Measurements from ENCODE around the gene MCRIP2. TPM values are rescaled to one million over a fixed set of nuclear protein-coding genes. Genes with fewer than 3 reads are reported as not detected.

The MCRIP2 gene
- total and polyA plus RNA-seq, 2 donors: 17.0 to 25.2 TPM

- no peak for DNase-seq (ENCODE audit: low read depth in 6 of 9, low spot score in 9 of 9)
- peaks cover 11 to 17% of the 10 kb centered on the region in 2 donors for H3K4me1 ChIP-seq (ENCODE audit: control insufficient read depth in 2 of 2, insufficient read depth in 2 of 2, low read length in 2 of 2)
- H3K27ac ChIP-seq (ENCODE audit: low read depth in 1 of 2, low read length in 1 of 2): no peak overlapping the region
- no peaks in the 10 kb centered on the region for H3K9me3 ChIP-seq (ENCODE audit: control insufficient read depth in 2 of 2, insufficient read depth in 1 of 2, low read length in 1 of 2)
- 97% methylated on average over 40 of the region's 40 CpGs for whole genome bisulfite sequencing
- peaks cover 21 to 26% of the 10 kb centered on the region in 2 donors for H3K27me3 ChIP-seq (ENCODE audit: control insufficient read depth in 2 of 2, insufficient read depth in 1 of 2, low read length in 1 of 2)
- peaks cover 48 to 53% of the 10 kb centered on the region in 2 donors for H3K36me3 ChIP-seq (ENCODE audit: control insufficient read depth in 2 of 2, insufficient read depth in 2 of 2, low read length in 1 of 2)
- no peak overlapping the region for H3K4me3 ChIP-seq (ENCODE audit: low read length in 2 of 2)
Observed at GRCh38 chr16:671353-672131, 29.9 kb downstream of the MCRIP2 start.

GRCh38 chr16:672371-672770 lies 30.7 kb downstream of the MCRIP2 start:
- 94% methylated on average over 19 of the region's 19 CpGs for WGBS
- peaks cover 10 to 22% of the 10 kb centered on the region in 2 donors for H3K4me1 ChIP-seq (ENCODE audit: control insufficient read depth in 2 of 2, insufficient read depth in 2 of 2, low read length in 2 of 2)
- no peak for DNase-seq (ENCODE audit: low read depth in 6 of 9, low spot score in 9 of 9)

GRCh38 chr16:672851-673250 lies 31.2 kb downstream of the MCRIP2 start:
- Histone ChIP-seq H3K36me3 (ENCODE audit: control insufficient read depth in 2 of 2, insufficient read depth in 2 of 2, low read length in 1 of 2) (peaks cover 48 to 53% of the 10 kb centered on the region in 2 donors), H3K27me3 (ENCODE audit: control insufficient read depth in 2 of 2, insufficient read depth in 1 of 2, low read length in 1 of 2) (peaks cover 30 to 39% of the 10 kb centered on the region in 2 donors), H3K27ac (ENCODE audit: low read depth in 1 of 2, low read length in 1 of 2) (no peak overlapping the region), H3K9me3 (ENCODE audit: control insufficient read depth in 2 of 2, insufficient read depth in 1 of 2, low read length in 1 of 2) (no peaks in the 10 kb centered on the region), H3K4me3 (ENCODE audit: low read length in 2 of 2) (no peak overlapping the region), H3K4me1 (ENCODE audit: control insufficient read depth in 2 of 2, insufficient read depth in 2 of 2, low read length in 2 of 2) (peaks cover 7 to 20% of the 10 kb centered on the region in 2 donors)
- no peak for DNase-seq (ENCODE audit: low read depth in 6 of 9, low spot score in 9 of 9)
- WGBS: 96% methylated on average over 21 of the region's 21 CpGs

More at GRCh38 chr16:672371-672770, 30.7 kb downstream of the MCRIP2 start:
- peaks cover 30 to 34% of the 10 kb centered on the region in 2 donors for H3K27me3 ChIP-seq (ENCODE audit: control insufficient read depth in 2 of 2, insufficient read depth in 1 of 2, low read length in 1 of 2)
- no peak overlapping the region for H3K4me3 ChIP-seq (ENCODE audit: low read length in 2 of 2)
- H3K27ac ChIP-seq (ENCODE audit: low read depth in 1 of 2, low read length in 1 of 2): no peak overlapping the region
- H3K36me3 ChIP-seq (ENCODE audit: control insufficient read depth in 2 of 2, insufficient read depth in 2 of 2, low read length in 1 of 2): peaks cover 48 to 53% of the 10 kb centered on the region in 2 donors
- H3K9me3 ChIP-seq (ENCODE audit: control insufficient read depth in 2 of 2, insufficient read depth in 1 of 2, low read length in 1 of 2): no peaks in the 10 kb centered on the region

- H3K27me3 ChIP-seq (ENCODE audit: control insufficient read depth in 2 of 2, insufficient read depth in 1 of 2, low read length in 1 of 2): peaks cover 32 to 45% of the 10 kb centered on the region in 2 donors
- WGBS: 97% methylated on average over 18 of the region's 18 CpGs
- H3K4me1 ChIP-seq (ENCODE audit: control insufficient read depth in 2 of 2, insufficient read depth in 2 of 2, low read length in 2 of 2): peaks cover 7 to 25% of the 10 kb centered on the region in 2 donors
Observed at GRCh38 chr16:673399-673991, 31.9 kb downstream of the MCRIP2 start.

GRCh38 chr16:674214-674881 lies 32.7 kb downstream of the MCRIP2 start:
- no peak for DNase-seq (ENCODE audit: low read depth in 6 of 9, low spot score in 9 of 9)
- peaks cover 3 to 29% of the 10 kb centered on the region in 2 donors for H3K4me1 ChIP-seq (ENCODE audit: control insufficient read depth in 2 of 2, insufficient read depth in 2 of 2, low read length in 2 of 2)
- H3K4me3 ChIP-seq (ENCODE audit: low read length in 2 of 2): no peak overlapping the region
- 96% methylated on average over 22 of the region's 22 CpGs for WGBS
- no peaks in the 10 kb centered on the region for H3K9me3 ChIP-seq (ENCODE audit: control insufficient read depth in 2 of 2, insufficient read depth in 1 of 2, low read length in 1 of 2)
- no peak overlapping the region for H3K27ac ChIP-seq (ENCODE audit: low read depth in 1 of 2, low read length in 1 of 2)
- H3K36me3 ChIP-seq (ENCODE audit: control insufficient read depth in 2 of 2, insufficient read depth in 2 of 2, low read length in 1 of 2): peaks cover 47 to 49% of the 10 kb centered on the region in 2 donors
- H3K27me3 ChIP-seq (ENCODE audit: control insufficient read depth in 2 of 2, insufficient read depth in 1 of 2, low read length in 1 of 2): peaks cover 32 to 52% of the 10 kb centered on the region in 2 donors

More at GRCh38 chr16:673399-673991, 31.9 kb downstream of the MCRIP2 start:
- no peaks in the 10 kb centered on the region for H3K9me3 ChIP-seq (ENCODE audit: control insufficient read depth in 2 of 2, insufficient read depth in 1 of 2, low read length in 1 of 2)
- no peak for DNase-seq (ENCODE audit: low read depth in 6 of 9, low spot score in 9 of 9)
- H3K4me3 ChIP-seq (ENCODE audit: low read length in 2 of 2): no peak overlapping the region
- H3K27ac ChIP-seq (ENCODE audit: low read depth in 1 of 2, low read length in 1 of 2): no peak overlapping the region
- H3K36me3 ChIP-seq (ENCODE audit: control insufficient read depth in 2 of 2, insufficient read depth in 2 of 2, low read length in 1 of 2): peaks cover 48 to 53% of the 10 kb centered on the region in 2 donors

- no peak for DNase-seq (ENCODE audit: low read depth in 6 of 9, low spot score in 9 of 9)
- H3K27me3 ChIP-seq (ENCODE audit: control insufficient read depth in 2 of 2, insufficient read depth in 1 of 2, low read length in 1 of 2): peaks cover 32 to 54% of the 10 kb centered on the region in 2 donors
- H3K9me3 ChIP-seq (ENCODE audit: control insufficient read depth in 2 of 2, insufficient read depth in 1 of 2, low read length in 1 of 2): no peaks in the 10 kb centered on the region
- peaks cover 5 to 33% of the 10 kb centered on the region in 2 donors for H3K4me1 ChIP-seq (ENCODE audit: control insufficient read depth in 2 of 2, insufficient read depth in 2 of 2, low read length in 2 of 2)
- H3K4me3 ChIP-seq (ENCODE audit: low read length in 2 of 2): peak within 1 kb of the TSS in 1 of 2 donors; percentile 12
- 12% methylated on average over 73 of the region's 73 CpGs for WGBS
- H3K27ac ChIP-seq (ENCODE audit: low read depth in 1 of 2, low read length in 1 of 2): no peak within 1 kb of the TSS
- H3K36me3 ChIP-seq (ENCODE audit: control insufficient read depth in 2 of 2, insufficient read depth in 2 of 2, low read length in 1 of 2): peaks cover 38 to 42% of the 10 kb centered on the region in 2 donors
Observed at GRCh38 chr16:674968-675883, 33.6 kb downstream of the MCRIP2 start, which contains the start of gene RHBDL1. RHBDL1 (plus strand) TSS chr16:675671; CDS start chr16:675791, 120 bp downstream.

GRCh38 chr16:675884-676564 lies 34.4 kb downstream of the MCRIP2 start:
- WGBS: 60% methylated on average over 25 of the region's 25 CpGs
- Histone ChIP-seq H3K27ac (ENCODE audit: low read depth in 1 of 2, low read length in 1 of 2) (no peak overlapping the region), H3K9me3 (ENCODE audit: control insufficient read depth in 2 of 2, insufficient read depth in 1 of 2, low read length in 1 of 2) (no peaks in the 10 kb centered on the region), H3K4me3 (ENCODE audit: low read length in 2 of 2) (no peak overlapping the region), H3K27me3 (ENCODE audit: control insufficient read depth in 2 of 2, insufficient read depth in 1 of 2, low read length in 1 of 2) (peaks cover 32 to 54% of the 10 kb centered on the region in 2 donors), H3K4me1 (ENCODE audit: control insufficient read depth in 2 of 2, insufficient read depth in 2 of 2, low read length in 2 of 2) (peaks cover 8 to 37% of the 10 kb centered on the region in 2 donors), H3K36me3 (ENCODE audit: control insufficient read depth in 2 of 2, insufficient read depth in 2 of 2, low read length in 1 of 2) (peaks cover 30 to 34% of the 10 kb centered on the region in 2 donors)
- DNase-seq (ENCODE audit: low read depth in 6 of 9, low spot score in 9 of 9): no peak

GRCh38 chr16:676565-676902 lies 34.9 kb downstream of the MCRIP2 start:
- Histone ChIP-seq H3K4me3 (ENCODE audit: low read length in 2 of 2) (no peak overlapping the region), H3K36me3 (ENCODE audit: control insufficient read depth in 2 of 2, insufficient read depth in 2 of 2, low read length in 1 of 2) (peaks cover 28 to 31% of the 10 kb centered on the region in 2 donors), H3K9me3 (ENCODE audit: control insufficient read depth in 2 of 2, insufficient read depth in 1 of 2, low read length in 1 of 2) (no peaks in the 10 kb centered on the region), H3K27ac (ENCODE audit: low read depth in 1 of 2, low read length in 1 of 2) (no peak overlapping the region), H3K4me1 (ENCODE audit: control insufficient read depth in 2 of 2, insufficient read depth in 2 of 2, low read length in 2 of 2) (peaks cover 13 to 42% of the 10 kb centered on the region in 2 donors), H3K27me3 (ENCODE audit: control insufficient read depth in 2 of 2, insufficient read depth in 1 of 2, low read length in 1 of 2) (peaks cover 32 to 54% of the 10 kb centered on the region in 2 donors)
- WGBS: 95% methylated on average over 21 of the region's 21 CpGs
- no peak for DNase-seq (ENCODE audit: low read depth in 6 of 9, low spot score in 9 of 9)
